Measurements from ENCODE around the gene DAPK2. TPM values are rescaled to one million over a fixed set of nuclear protein-coding genes. Genes with fewer than 3 reads are reported as not detected.
A peak's percentile ranks its signal among the peaks of the same experiment; 100 is the strongest.

The DAPK2 gene
- total RNA-seq, result 3.0 TPM
- polyA plus RNA-seq (ENCODE audit: insufficient read depth, low read depth, low replicate concordance), result 3.8 TPM
- long read RNA-seq, donor 1, result 0 reads
- long read RNA-seq, donor 2, result 0 reads
- long read RNA-seq, donor 3, partial matches to known transcripts, result 0 of 2 reads
- long read RNA-seq, donor 3, other reads (novel, unspliced or antisense), result 0 of 2 reads
- long read RNA-seq, donor 4, partial matches to known transcripts, result 0 of 1 reads
- long read RNA-seq, donor 4, other reads (novel, unspliced or antisense), result 0 of 1 reads
- long read RNA-seq, donor 5, result 0 reads
- long read RNA-seq, donor 6, result 0 reads
- long read RNA-seq, donor 7, partial matches to known transcripts, result 0 of 6 reads
- long read RNA-seq, donor 7, other reads (novel, unspliced or antisense), result 3 of 6 reads
- long read RNA-seq, donor 8, result 0 reads
- long read RNA-seq, donor 9, result 0 reads
- long read RNA-seq, donor 10, partial matches to known transcripts, result 0 of 1 reads
- long read RNA-seq, donor 10, other reads (novel, unspliced or antisense), result 0 of 1 reads

GRCh38 chr15:64046421-64047153, at the start of gene DAPK2:
TSS of gene DAPK2 (minus strand) at chr15:64046485. CDS start at chr15:64040261, 6,224 bp downstream.
- intact Hi-C loops (cut with DNase I), result no loop called here
- peak; percentile 72 to 90 (median 79) for DNase-seq
- TF ChIP-seq CTCF (IDR thresholded peaks at IDR 0.05; ENCODE audit: borderline replicate concordance, extremely low read depth, insufficient read depth), result peak; percentile 52
- Histone ChIP-seq H3K4me1 (ENCODE audit: control insufficient read depth in 2 of 3, insufficient read depth in 2 of 3, low read depth in 1 of 3, low read length in 3 of 3) (peaks cover 0 to 7% (median 0%) of the 10 kb centered on the region in 3 donors), H3K27me3 (ENCODE audit: control insufficient read depth, insufficient read depth, low read length) (no peaks in the 10 kb centered on the region), H3K36me3 (ENCODE audit: control insufficient read depth in 2 of 3, insufficient read depth in 3 of 3, low read length in 3 of 3) (no peaks in the 10 kb centered on the region), H3K9me3 (ENCODE audit: control insufficient read depth in 2 of 3, insufficient read depth in 1 of 3, low read length in 3 of 3) (no peaks in the 10 kb centered on the region), H3K9ac (ENCODE audit: low read length in 3 of 3) (peak within 1 kb of the TSS; percentile 28 to 67 (median 43)), H3K27ac (ENCODE audit: low read depth in 2 of 2, low read length in 2 of 2) (peak within 1 kb of the TSS in 1 of 2 donors; percentile 20), H3K4me3 (ENCODE audit: low read length in 3 of 3) (peak within 1 kb of the TSS in 2 of 3 donors; percentile 57 to 61)
- no peak for FAIRE-seq

- no peak for TF ChIP-seq CTCF (IDR thresholded peaks at IDR 0.05; ENCODE audit: borderline replicate concordance, extremely low read depth, insufficient read depth)
Measured at GRCh38 chr15:64095431-64095794, 49.1 kb upstream of the DAPK2 start.

DNA sequence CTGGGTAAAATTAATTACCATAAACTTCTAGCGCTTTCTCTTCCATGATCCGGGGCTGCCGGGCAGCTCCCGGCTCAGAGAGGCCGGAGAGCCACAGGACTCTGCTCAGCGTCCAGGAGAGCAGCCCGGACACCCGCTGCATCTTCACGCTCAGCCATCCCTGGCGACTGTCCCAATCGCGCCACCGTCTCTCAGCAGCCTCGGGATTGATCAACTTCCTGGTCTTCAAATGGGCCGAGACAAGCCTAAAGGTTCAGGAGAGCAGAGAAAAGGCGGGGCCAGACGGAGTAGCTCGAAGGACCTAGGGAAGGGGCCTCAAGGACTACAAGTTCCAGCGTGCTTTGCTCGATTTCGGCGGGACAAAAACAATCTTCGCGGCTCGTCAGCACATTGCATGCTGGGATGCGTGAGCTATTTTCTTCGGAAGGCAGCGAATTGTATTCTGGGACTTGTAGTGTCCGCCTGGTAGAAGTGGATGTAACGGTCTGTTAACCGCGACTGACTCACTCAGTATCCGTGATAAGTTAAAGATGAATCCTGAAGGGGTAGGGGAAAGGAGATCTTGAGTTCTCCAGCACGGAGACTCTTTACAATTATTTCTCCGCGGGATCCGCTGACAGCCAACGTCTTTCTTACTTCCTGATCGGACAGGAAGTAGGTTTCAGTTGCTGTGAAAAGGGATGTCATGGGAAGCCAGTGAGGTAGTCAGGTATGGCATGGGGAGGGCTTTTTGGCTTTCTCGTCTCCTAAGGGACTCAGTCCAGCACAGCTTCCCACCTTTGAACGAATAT, 47.5 kb upstream of the DAPK2 start, which contains the start of gene CIAO2A:
Gene CIAO2A (minus strand): TSS at position 212 of the 791 bp plus-strand sequence. CDS start 70 bp downstream, at position 142.
- peak; percentile 97 to 100 (median 98) for DNase-seq
- H3K9ac ChIP-seq (ENCODE audit: low read length in 3 of 3), result peak within 1 kb of the TSS; percentile 77 to 99 (median 86)
- peak within 1 kb of the TSS; percentile 90 to 93 for H3K27ac ChIP-seq (ENCODE audit: low read depth in 2 of 2, low read length in 2 of 2)
- no peaks in the 10 kb centered on the region for H3K9me3 ChIP-seq (ENCODE audit: control insufficient read depth in 2 of 3, insufficient read depth in 1 of 3, low read length in 3 of 3)
- no peaks in the 10 kb centered on the region for H3K36me3 ChIP-seq (ENCODE audit: control insufficient read depth in 2 of 3, insufficient read depth in 3 of 3, low read length in 3 of 3)
- intact Hi-C loops (cut with DNase I), result no loop called here
- peak; percentile 60 for FAIRE-seq
- peak; percentile 9 for TF ChIP-seq CTCF (IDR thresholded peaks at IDR 0.05; ENCODE audit: borderline replicate concordance, extremely low read depth, insufficient read depth)
- peak within 1 kb of the TSS; percentile 84 to 99 (median 85) for H3K4me3 ChIP-seq (ENCODE audit: low read length in 3 of 3)
- H3K27me3 ChIP-seq (ENCODE audit: control insufficient read depth, insufficient read depth, low read length), result no peaks in the 10 kb centered on the region
- H3K4me1 ChIP-seq (ENCODE audit: control insufficient read depth in 2 of 3, insufficient read depth in 2 of 3, low read depth in 1 of 3, low read length in 3 of 3), result peaks cover 0 to 25% (median 18%) of the 10 kb centered on the region in 3 donors

More at GRCh38 chr15:64095431-64095794, 49.1 kb upstream of the DAPK2 start:
- Histone ChIP-seq H3K9ac (ENCODE audit: low read length in 3 of 3) (peak overlapping the region in 2 of 3 donors; percentile 30 to 56), H3K36me3 (ENCODE audit: control insufficient read depth in 2 of 3, insufficient read depth in 3 of 3, low read length in 3 of 3) (no peaks in the 10 kb centered on the region), H3K27me3 (ENCODE audit: control insufficient read depth, insufficient read depth, low read length) (no peaks in the 10 kb centered on the region), H3K27ac (ENCODE audit: low read depth in 2 of 2, low read length in 2 of 2) (peak overlapping the region; percentile 2 to 39), H3K4me1 (ENCODE audit: control insufficient read depth in 2 of 3, insufficient read depth in 2 of 3, low read depth in 1 of 3, low read length in 3 of 3) (peaks cover 0 to 25% (median 18%) of the 10 kb centered on the region in 3 donors), H3K9me3 (ENCODE audit: control insufficient read depth in 2 of 3, insufficient read depth in 1 of 3, low read length in 3 of 3) (no peaks in the 10 kb centered on the region), H3K4me3 (ENCODE audit: low read length in 3 of 3) (peak overlapping the region; percentile 4 to 84 (median 52))
- FAIRE-seq, result no peak
- intact Hi-C loops (cut with DNase I), result no loop called here
- no peak for DNase-seq

Measured in kidney (tissue), 22 donors.